Astrocyte of the spinal cord (primary cell): ENCODE results near the gene SLC3A2.
A peak's percentile ranks its signal among the peaks of the same experiment; 100 is the strongest.
"Not testable (repeated sequence)": the region's sequence is repeated elsewhere in the genome, so short reads cannot be mapped to it uniquely, and the experiment has no call there.

Source experiments
- DNase-seq: peaks from one replicate; pipeline ENCODE4 v3.0.0; 2011; ENCODE audit warnings: low read depth, low spot score
- H3K4me3 ChIP-seq: 2 replicates; pipeline ENCODE4 v1.5.1; 2011; ENCODE audit warnings: low read depth, mild to moderate bottlenecking, low read length, moderate library complexity
- CTCF ChIP-seq: IDR thresholded peaks from 2 replicates; pipeline ENCODE4 v1.5.1; 2012; ENCODE audit warnings: low read depth, mild to moderate bottlenecking, low read length, inconsistent platforms
- in situ Hi-C: cut with HindIII; loops from 2 replicates; pipeline ENCODE4 v1.10.0; 2017; ENCODE audit warnings: low sequenced_read_pairs

SLC3A2 gene

GRCh38 chr11:62860835-62861563 lies 19.7 kb upstream of the SLC3A2 start:
- no peak for DNase-seq
- H3K4me3 ChIP-seq, result no peak overlapping the region
- in situ Hi-C loops, result no loop called here
- TF ChIP-seq CTCF, result no peak

GRCh38 chr11:62861564-62862192 lies 19.0 kb upstream of the SLC3A2 start:
- DNase-seq, in situ Hi-C loops, H3K4me3 ChIP-seq: not testable (repeated sequence)

- TF ChIP-seq CTCF, result no peak
- H3K4me3 ChIP-seq, result no peak overlapping the region
- in situ Hi-C loops, result no loop called here
- no peak for DNase-seq
These were observed 16.9 kb upstream of the SLC3A2 start for GRCh38 chr11:62863687-62864335.

- in situ Hi-C loops, result no loop called here
- no peak for TF ChIP-seq CTCF
- no peak for DNase-seq
These were observed 15.1 kb upstream of the SLC3A2 start for GRCh38 chr11:62865635-62866034.

GRCh38 chr11:62874851-62875250 lies 5.8 kb upstream of the SLC3A2 start:
- TF ChIP-seq CTCF, result no peak
- no peak overlapping the region for H3K4me3 ChIP-seq
- DNase-seq, result no peak
- in situ Hi-C loops, result no loop called here

More at GRCh38 chr11:62865635-62866034, 15.1 kb upstream of the SLC3A2 start:
- no peak overlapping the region for H3K4me3 ChIP-seq

GRCh38 chr11:62875698-62876478 lies 4.8 kb upstream of the SLC3A2 start:
- DNase-seq, result no peak
- in situ Hi-C loops, result no loop called here
- H3K4me3 ChIP-seq, result no peak overlapping the region
- peak; percentile 1 for TF ChIP-seq CTCF
